ENCODE measurements around the gene LHCGR.
A peak's percentile ranks its signal among the peaks of the same experiment; 100 is the strongest.

LHCGR gene

GRCh38 chr2:48738806-48739205 is 16.7 kb downstream of the LHCGR start:
- no peak for DNase-seq

GRCh38 chr2:48736251-48736650 is 19.3 kb downstream of the LHCGR start:
- DNase-seq: no peak

GRCh38 chr2:48734576-48735303 is 20.8 kb downstream of the LHCGR start:
- no peak for DNase-seq

GRCh38 chr2:48733067-48733503 is 22.4 kb downstream of the LHCGR start:
- DNase-seq: no peak

GRCh38 chr2:48728840-48729239 is 26.7 kb downstream of the LHCGR start:
- no peak for DNase-seq

- no peak for DNase-seq
Observed at GRCh38 chr2:48728295-48728694, 27.2 kb downstream of the LHCGR start.

- no peak for DNase-seq
Observed at GRCh38 chr2:48727560-48727959, 28.0 kb downstream of the LHCGR start.

- no peak for DNase-seq
Observed at GRCh38 chr2:48725696-48726494, 29.6 kb downstream of the LHCGR start.

GRCh38 chr2:48724278-48724677 is 31.2 kb downstream of the LHCGR start:
- DNase-seq: peak in 1 of 2 donors; percentile 8

GRCh38 chr2:48723129-48723528 is 32.4 kb downstream of the LHCGR start:
- no peak for DNase-seq

GRCh38 chr2:48722391-48722790 is 33.1 kb downstream of the LHCGR start:
- no peak for DNase-seq

- DNase-seq: no peak
Observed at GRCh38 chr2:48721158-48721557, 34.4 kb downstream of the LHCGR start.

GRCh38 chr2:48719480-48720177 is 35.9 kb downstream of the LHCGR start:
- no peak for DNase-seq

- DNase-seq: peak in 1 of 2 donors; percentile 41
Observed at GRCh38 chr2:48717846-48718245, 37.7 kb downstream of the LHCGR start.

GRCh38 chr2:48715956-48716355 is 39.6 kb downstream of the LHCGR start:
- DNase-seq: no peak

GRCh38 chr2:48715042-48715899 is 40.3 kb downstream of the LHCGR start:
- peak; percentile 34 to 54 for DNase-seq

- DNase-seq: no peak
Observed at GRCh38 chr2:48714245-48714644, 41.3 kb downstream of the LHCGR start.

GRCh38 chr2:48713647-48714046 is 41.9 kb downstream of the LHCGR start:
- DNase-seq: no peak

GRCh38 chr2:48712151-48712550 is 43.4 kb downstream of the LHCGR start:
- DNase-seq: no peak

GRCh38 chr2:48711343-48711742 is 44.2 kb downstream of the LHCGR start:
- DNase-seq: no peak

GRCh38 chr2:48709096-48710034 is 46.2 kb downstream of the LHCGR start:
- no peak for DNase-seq
